ENCODE data around the gene RAP2B. TPM values are rescaled to one million over a fixed set of nuclear protein-coding genes. Genes with fewer than 3 reads are reported as not detected.
"Not testable (repeated sequence)": the region's sequence is repeated elsewhere in the genome, so short reads cannot be mapped to it uniquely, and the experiment has no call there.

RAP2B gene
- total RNA-seq, 2 experiments from 2014 or later: 12.7 to 13.0 TPM

DNA sequence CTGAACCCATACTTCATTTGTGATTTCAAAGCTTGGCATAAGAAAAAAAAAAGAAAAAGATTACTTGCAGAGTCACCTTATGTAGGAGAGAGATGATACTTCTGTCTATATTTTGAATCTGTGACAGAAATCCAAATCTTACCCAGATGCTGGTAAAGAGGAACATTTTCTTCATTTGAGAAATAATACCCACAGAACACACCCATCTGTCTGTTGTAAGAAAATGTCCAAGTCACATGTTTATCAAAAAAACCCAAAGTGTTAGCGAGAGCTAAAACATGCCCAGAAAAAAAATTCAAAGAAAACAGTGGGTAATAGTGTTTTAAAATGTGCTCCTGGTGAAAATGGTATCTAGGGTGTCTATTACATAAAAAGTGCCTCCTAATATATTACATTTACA is 18.0 kb upstream of the RAP2B start:
- POLR2A ChIA-PET: no interaction called here
- H3K27me3 Mint-ChIP-seq: peaks cover 1% of the 10 kb centered on the region
- no peak for DNase-seq

DNA sequence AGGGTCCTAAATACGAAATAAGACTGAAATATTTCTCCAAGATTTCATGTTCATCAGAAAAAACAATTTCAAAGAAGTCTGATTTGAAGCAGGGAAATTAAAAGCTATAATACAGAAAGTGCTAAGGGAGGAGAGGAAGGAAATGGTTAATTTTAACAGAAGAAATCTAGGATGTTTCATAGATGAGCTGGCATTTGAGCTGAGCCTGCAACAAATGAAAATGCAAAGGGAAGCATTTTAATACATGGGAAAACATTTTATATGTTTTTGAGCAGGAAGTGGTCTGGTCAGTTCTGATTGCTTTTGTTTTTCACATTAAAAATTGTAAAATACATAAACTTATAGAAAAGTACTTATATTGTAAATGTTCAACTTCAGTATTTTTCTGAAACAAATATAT is 17.2 kb upstream of the RAP2B start:
- CTCF ChIA-PET: interaction anchor here (1.3 kb wide), 1 partner anchor 16 kb away, joined by 4 read pairs; no protein-coding TSS in a partner anchor
- no peak for DNase-seq
- POLR2A ChIA-PET: no interaction called here
- Mint-ChIP-seq H3K27me3 (peaks cover 1% of the 10 kb centered on the region), H3K9me3 (peaks cover 3% of the 10 kb centered on the region), H3K36me3 (no peaks in the 10 kb centered on the region), H3K4me1 (ENCODE audit: low read depth) (peaks cover 25% of the 10 kb centered on the region), H3K27ac (no peak overlapping the region), H3K4me3 (no peak overlapping the region)
- intact Hi-C loops (cut with micrococcal nuclease): no loop called here

More for the DNA sequence above, 18.0 kb upstream of the RAP2B start:
- no peak overlapping the region for H3K4me3 Mint-ChIP-seq
- CTCF ChIA-PET: no interaction called here
- intact Hi-C loops (cut with micrococcal nuclease): no loop called here
- no peaks in the 10 kb centered on the region for H3K36me3 Mint-ChIP-seq
- H3K27ac Mint-ChIP-seq: no peak overlapping the region
- H3K4me1 Mint-ChIP-seq (ENCODE audit: low read depth): peaks cover 31% of the 10 kb centered on the region
- H3K9me3 Mint-ChIP-seq: peaks cover 3% of the 10 kb centered on the region

DNA sequence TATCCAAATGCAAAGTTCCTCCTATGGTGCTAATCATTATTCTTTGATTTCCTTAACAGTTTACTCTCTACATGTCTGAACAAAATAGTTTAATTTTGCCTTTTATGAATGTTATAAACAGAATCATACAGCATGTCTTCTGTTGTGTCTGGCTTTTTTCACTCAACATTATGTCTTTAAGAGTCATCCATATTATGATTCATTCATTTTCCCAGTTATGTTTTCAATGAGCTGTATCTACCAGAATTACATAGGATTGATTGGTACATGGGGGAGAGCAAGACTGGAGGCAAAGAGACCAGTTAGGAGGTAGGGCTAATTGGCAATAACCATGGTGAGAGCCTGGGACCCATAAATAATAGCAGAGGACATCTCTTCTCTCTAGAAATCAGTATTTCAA is 16.6 kb upstream of the RAP2B start:
- CTCF ChIA-PET: interaction anchor here (1.3 kb wide), 1 partner anchor 15 kb away, joined by 4 read pairs; no protein-coding TSS in a partner anchor
- H3K4me3 Mint-ChIP-seq: no peak overlapping the region

DNA sequence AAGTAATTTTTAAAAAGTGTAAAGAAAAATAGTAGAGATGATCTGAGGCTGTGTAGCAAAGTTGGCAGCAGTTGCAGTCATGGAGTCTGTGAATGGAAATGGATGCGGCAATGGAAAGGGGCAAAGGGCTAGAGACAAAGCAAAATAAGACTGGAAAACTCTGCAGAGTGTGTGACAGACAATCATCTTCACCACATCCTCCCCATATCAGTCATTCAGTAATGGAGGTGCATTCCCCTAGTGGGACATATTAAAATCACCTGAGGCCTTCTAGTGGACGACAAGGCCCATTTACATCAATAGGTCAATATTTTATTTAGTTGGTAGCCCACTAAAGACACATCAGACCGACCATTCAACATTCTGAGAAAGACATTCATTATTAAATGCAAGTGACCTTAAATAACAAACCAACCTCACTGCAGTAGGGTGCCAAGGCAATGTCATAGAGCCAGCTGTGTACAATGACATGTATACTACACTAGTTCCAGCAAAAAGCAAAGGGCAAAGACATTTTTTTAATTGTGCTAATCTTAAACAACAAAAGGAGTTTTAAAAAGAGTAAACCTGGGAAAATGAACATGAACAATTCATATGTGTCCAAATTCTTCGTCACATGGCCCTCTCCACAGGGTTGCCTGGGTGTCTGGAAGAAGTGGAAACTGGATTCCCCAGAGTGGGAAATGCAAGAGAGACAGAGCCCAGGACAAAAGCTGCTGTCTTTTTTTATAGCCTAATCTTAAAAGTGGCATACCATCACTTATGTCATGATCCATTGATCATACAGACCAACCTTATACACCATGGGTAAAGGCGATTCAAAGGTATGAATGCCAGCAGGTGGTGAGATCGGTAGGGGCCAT is 15.6 kb upstream of the RAP2B start:
- Mint-ChIP-seq H3K4me1 (ENCODE audit: low read depth) (peaks cover 15% of the 10 kb centered on the region), H3K27ac (no peak overlapping the region), H3K4me3 (no peak overlapping the region), H3K27me3 (peaks cover 1% of the 10 kb centered on the region), H3K36me3 (no peaks in the 10 kb centered on the region), H3K9me3 (peaks cover 3% of the 10 kb centered on the region)
- no peak for DNase-seq
- intact Hi-C loops (cut with micrococcal nuclease): no loop called here
- POLR2A ChIA-PET: no interaction called here
- CTCF ChIA-PET: no interaction called here

More for the DNA sequence above, 16.6 kb upstream of the RAP2B start:
- H3K36me3 Mint-ChIP-seq: no peaks in the 10 kb centered on the region
- intact Hi-C loops (cut with micrococcal nuclease): no loop called here
- peaks cover 1% of the 10 kb centered on the region for H3K27me3 Mint-ChIP-seq
- H3K4me1 Mint-ChIP-seq (ENCODE audit: low read depth): peaks cover 22% of the 10 kb centered on the region
- no peak overlapping the region for H3K27ac Mint-ChIP-seq
- no peak for DNase-seq
- POLR2A ChIA-PET: no interaction called here
- H3K9me3 Mint-ChIP-seq: peaks cover 3% of the 10 kb centered on the region

DNA sequence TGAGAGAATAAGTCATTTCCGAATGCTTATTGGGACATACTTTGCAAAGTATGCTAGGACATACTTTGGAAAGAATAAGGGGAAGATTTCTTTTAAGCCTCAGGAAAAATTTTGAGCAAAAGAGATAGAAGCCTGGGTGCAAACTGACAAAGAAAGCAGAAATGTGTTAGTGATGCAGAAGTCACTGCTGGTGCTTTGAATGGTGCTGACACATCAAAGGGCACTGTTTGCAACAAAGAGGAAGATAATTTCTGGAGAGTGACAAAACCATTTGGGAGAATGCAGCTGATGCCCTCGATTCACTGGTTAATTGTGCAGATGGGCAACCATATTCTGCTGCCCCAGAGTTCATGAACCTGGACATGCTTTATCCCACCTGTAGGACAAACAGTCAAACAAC is 11.0 kb upstream of the RAP2B start:
- ChIA-PET CTCF (no interaction called here), POLR2A (no interaction called here)
- Mint-ChIP-seq H3K27me3 (no peaks in the 10 kb centered on the region), H3K36me3 (no peaks in the 10 kb centered on the region), H3K9me3 (peaks cover 3% of the 10 kb centered on the region), H3K4me3 (no peak overlapping the region), H3K4me1 (ENCODE audit: low read depth) (peaks cover 5% of the 10 kb centered on the region), H3K27ac (no peak overlapping the region)
- no peak for DNase-seq
- intact Hi-C loops (cut with micrococcal nuclease): no loop called here

DNA sequence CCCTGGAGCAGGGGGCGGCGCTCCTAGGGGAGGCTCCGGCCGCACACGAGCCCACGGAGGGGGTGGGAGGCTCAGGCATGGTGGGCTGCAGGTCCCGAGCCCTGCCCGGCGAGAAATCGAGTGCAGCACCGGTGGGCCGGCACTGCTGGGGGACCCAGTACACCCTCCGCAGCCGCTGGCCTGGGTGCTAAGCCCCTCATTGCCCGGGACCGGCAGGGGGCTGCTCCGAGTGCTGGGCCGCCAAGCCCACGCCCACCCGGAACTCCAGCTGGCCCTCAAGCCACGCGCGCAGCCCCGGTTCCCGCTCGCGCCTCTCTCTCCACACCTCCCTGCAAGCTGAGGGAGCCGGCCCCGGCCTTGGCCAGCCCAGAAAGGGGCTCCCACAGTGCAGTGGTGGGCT is 6.2 kb upstream of the RAP2B start:
- CTCF ChIA-PET; H3K4me3 Mint-ChIP-seq; POLR2A ChIA-PET; intact Hi-C loops (cut with micrococcal nuclease); H3K27ac Mint-ChIP-seq; H3K9me3 Mint-ChIP-seq; H3K36me3 Mint-ChIP-seq; DNase-seq; H3K27me3 Mint-ChIP-seq; H3K4me1 Mint-ChIP-seq (ENCODE audit: low read depth): not testable (repeated sequence)

DNA sequence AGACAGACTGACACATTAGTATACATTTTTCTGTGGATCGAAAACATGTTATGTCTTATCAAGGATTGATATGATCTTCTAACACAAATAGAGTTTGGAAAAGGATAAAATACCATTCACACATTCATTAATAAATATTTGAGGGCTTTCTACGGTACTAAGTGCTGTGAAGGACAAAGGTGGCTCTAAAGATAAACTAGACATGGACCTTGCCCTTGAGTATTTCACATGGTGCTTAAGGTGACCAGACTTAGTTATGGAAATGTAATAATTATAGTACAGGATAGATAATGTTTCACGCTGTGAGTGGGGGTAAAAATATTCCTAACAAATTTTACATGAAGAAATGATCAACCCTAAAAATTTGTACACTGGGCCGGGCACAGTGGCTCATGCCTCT is 3.8 kb upstream of the RAP2B start:
- no peaks in the 10 kb centered on the region for H3K27me3 Mint-ChIP-seq
- no peak overlapping the region for H3K4me3 Mint-ChIP-seq
- H3K9me3 Mint-ChIP-seq: no peaks in the 10 kb centered on the region
- peaks cover 6% of the 10 kb centered on the region for H3K36me3 Mint-ChIP-seq
- CTCF ChIA-PET: interaction anchor here (1.1 kb wide), 1 partner anchor 115 kb away, joined by 3 read pairs; no protein-coding TSS in a partner anchor
- intact Hi-C loops (cut with micrococcal nuclease): no loop called here
- no peak for DNase-seq
- peaks cover 5% of the 10 kb centered on the region for H3K4me1 Mint-ChIP-seq (ENCODE audit: low read depth)
- no peak overlapping the region for H3K27ac Mint-ChIP-seq
- POLR2A ChIA-PET: no interaction called here

DNA sequence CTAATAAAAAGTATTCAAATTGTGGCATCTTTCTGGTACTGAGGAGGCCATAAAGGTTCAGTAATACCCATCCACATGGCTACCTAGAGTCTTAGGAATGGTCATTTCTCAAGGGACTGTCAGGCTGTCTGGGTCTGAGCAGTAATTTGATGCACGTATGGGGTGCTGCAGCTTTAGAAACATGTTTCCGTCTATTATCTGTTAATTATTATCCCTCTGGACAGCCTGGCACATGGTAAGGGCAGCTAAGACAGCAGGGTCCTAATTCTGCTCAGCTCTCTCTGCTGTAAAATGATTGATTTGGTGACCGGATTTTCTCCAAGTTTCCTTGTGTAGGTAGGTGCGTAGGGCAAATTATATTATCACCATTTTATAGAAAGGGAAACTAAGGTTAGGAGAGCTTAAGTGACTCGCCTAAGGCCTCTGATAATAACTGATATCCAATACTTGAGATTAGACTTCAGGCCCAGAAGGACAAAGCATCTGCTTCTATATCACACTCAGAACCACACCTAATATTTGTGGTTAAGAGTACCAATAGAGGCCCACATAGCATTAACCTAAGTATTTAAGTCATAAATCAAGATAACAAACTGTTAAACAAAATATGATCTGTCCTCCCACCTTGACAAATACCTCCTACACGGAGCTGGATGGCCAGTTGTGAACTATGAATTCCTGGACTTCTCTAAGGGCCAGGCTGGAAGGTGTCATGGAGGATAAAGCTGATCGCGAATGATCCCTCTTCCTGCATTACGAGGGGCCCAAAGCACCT is 2.9 kb upstream of the RAP2B start:
- POLR2A ChIA-PET: interaction anchor here (2.4 to 2.6 kb wide), 2 partner anchors 19 to 128 kb away, joined by 7 to 15 read pairs; no protein-coding TSS in a partner anchor
- peaks cover 7% of the 10 kb centered on the region for H3K4me1 Mint-ChIP-seq (ENCODE audit: low read depth)
- no peaks in the 10 kb centered on the region for H3K27me3 Mint-ChIP-seq
- no peak for DNase-seq
- H3K4me3 Mint-ChIP-seq: no peak overlapping the region
- no peaks in the 10 kb centered on the region for H3K9me3 Mint-ChIP-seq
- no peak overlapping the region for H3K27ac Mint-ChIP-seq
- intact Hi-C loops (cut with micrococcal nuclease): no loop called here
- H3K36me3 Mint-ChIP-seq: peaks cover 13% of the 10 kb centered on the region
- CTCF ChIA-PET: interaction anchor here (2.5 kb wide), 1 partner anchor 116 kb away, joined by 17 read pairs; no protein-coding TSS in a partner anchor

DNA sequence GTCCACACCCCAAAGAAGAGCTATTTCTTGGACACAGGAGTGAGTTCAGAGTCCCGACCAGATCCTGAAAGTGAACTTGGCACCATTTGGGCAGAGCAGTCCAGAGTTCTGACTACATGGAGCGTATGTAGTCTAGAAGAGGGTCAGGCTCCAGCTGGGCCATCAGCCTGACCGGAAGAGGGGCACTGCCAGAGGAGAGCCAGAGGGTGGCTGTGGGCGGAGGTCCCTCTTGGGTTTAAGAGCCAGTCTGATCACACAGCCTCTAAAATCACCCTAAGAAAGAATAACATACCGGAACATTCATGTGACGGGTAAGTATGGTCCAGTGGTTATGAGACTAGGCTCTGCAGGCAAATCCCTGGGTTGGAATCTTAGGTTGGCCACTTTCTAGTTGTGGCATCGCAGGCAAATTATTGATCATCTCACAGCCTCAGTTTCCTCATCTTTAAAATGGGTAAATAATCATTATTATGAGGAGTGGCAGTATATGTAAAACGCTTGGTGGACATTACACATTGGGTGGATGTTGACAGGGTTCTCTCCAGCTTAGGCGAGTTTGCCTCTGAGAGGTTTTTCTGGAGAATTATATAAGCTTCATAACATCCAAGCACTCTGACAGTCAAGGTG is 2.1 kb upstream of the RAP2B start:
- intact Hi-C loops (cut with micrococcal nuclease): loop anchor here (1.0 to 10.0 kb wide), 8 partner anchors 117 to 1958 kb away; partner anchors contain the start of genes DHX36, GPR171 and MBNL1
- CTCF ChIA-PET: interaction anchor here (1.0 to 2.5 kb wide), 4 partner anchors 15 to 435 kb away, joined by 3 to 17 read pairs (median 5); no protein-coding TSS in a partner anchor
- DNase-seq: no peak
- POLR2A ChIA-PET: interaction anchor here (1.0 to 2.7 kb wide), 6 partner anchors 18 to 462 kb away, joined by 3 to 16 read pairs (median 8); no protein-coding TSS in a partner anchor
- Mint-ChIP-seq H3K27ac (peak overlapping the region; percentile 98), H3K4me1 (ENCODE audit: low read depth) (peaks cover 12% of the 10 kb centered on the region), H3K36me3 (peaks cover 14% of the 10 kb centered on the region), H3K9me3 (no peaks in the 10 kb centered on the region), H3K27me3 (no peaks in the 10 kb centered on the region), H3K4me3 (peak overlapping the region; percentile 93)

DNA sequence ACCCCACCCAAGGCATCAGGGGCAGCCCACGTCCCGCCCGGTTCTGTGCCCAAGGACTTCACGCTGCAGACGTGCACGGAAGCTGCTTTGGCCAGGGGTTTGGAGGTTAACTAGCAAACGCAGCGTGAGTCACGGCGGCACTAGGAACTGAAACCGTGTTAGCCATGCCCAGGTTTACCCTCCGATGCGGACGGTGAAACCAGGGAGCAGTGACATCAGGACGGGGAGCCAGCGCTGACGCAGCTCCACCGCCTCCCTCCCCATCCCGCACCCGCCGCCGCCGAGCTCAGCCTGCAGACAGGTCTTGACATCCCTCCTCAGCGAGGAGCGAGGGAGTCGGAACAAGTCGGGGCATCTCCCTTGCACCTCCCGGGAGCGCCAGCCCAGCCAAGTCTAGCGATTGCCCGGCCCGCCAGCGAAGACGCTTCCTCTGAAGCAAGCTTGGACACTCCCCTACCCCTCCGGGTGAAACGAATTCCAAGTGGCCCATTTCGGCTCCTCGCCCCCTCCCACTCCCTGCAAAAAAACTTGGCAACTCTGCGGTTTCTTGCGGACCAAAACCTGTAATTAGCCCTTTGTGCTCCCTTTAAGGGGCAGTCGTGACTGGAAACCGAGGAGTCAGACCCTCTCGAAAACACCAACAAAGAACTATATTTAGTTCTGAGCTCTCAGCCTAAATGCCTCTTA is 1.4 kb upstream of the RAP2B start:
- Mint-ChIP-seq H3K4me3 (peak overlapping the region; percentile 93), H3K36me3 (peaks cover 21% of the 10 kb centered on the region)
- POLR2A ChIA-PET: interaction anchor here (1.0 to 2.7 kb wide), 10 partner anchors 12 to 464 kb away, joined by 3 to 16 read pairs (median 7); no protein-coding TSS in a partner anchor

DNA sequence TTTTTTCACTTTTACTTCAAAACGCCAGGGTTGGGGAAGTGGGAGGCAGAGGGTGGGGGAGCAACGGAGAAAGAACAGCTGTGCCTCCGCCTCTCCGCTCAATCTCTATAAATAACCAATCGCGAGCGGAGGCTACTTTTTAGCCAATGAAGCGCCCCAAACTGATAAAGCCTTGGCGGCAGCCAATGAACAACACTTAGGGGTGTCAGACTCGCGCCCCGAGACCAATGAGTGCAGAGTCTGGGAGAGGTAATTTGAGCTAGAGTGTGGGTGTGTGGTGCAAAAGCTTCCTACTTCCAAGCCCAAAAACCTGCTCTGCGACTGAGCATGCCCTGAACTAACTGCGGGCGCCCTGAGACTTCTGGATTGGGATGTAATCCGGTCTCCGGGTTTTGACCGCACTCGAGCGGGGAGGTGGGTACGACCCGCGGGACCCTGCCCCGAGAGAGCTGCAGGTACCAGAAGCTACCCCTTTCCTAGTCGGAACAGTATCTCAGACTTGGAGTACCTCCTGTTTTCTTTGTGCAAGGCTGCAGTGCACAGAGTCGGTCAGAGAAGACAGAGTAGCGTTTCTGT is 800 bp upstream of the RAP2B start:
- POLR2A ChIA-PET: interaction anchor here (1.0 to 2.7 kb wide), 10 partner anchors 11 to 463 kb away, joined by 3 to 16 read pairs (median 7); no protein-coding TSS in a partner anchor
- CTCF ChIA-PET: interaction anchor here (0.7 to 2.5 kb wide), 7 partner anchors 12 to 463 kb away, joined by 3 to 17 read pairs (median 4); no protein-coding TSS in a partner anchor
- Mint-ChIP-seq H3K27ac (peak overlapping the region; percentile 98), H3K9me3 (no peaks in the 10 kb centered on the region), H3K4me1 (ENCODE audit: low read depth) (peaks cover 26% of the 10 kb centered on the region), H3K4me3 (peak overlapping the region; percentile 93), H3K36me3 (peaks cover 23% of the 10 kb centered on the region), H3K27me3 (no peaks in the 10 kb centered on the region)
- intact Hi-C loops (cut with micrococcal nuclease): loop anchor here (1.0 to 10.0 kb wide), 12 partner anchors 23 to 1959 kb away; partner anchors contain the start of genes DHX36, GPR171 and MBNL1
- peak; percentile 95 for DNase-seq

More for the DNA sequence above, 1.4 kb upstream of the RAP2B start:
- Mint-ChIP-seq H3K9me3 (no peaks in the 10 kb centered on the region), H3K27ac (peak overlapping the region; percentile 98), H3K4me1 (ENCODE audit: low read depth) (peaks cover 19% of the 10 kb centered on the region), H3K27me3 (no peaks in the 10 kb centered on the region)
- intact Hi-C loops (cut with micrococcal nuclease): loop anchor here (1.0 to 10.0 kb wide), 13 partner anchors 22 to 1958 kb away; partner anchors contain the start of genes DHX36, GPR171 and MBNL1
- CTCF ChIA-PET: interaction anchor here (0.7 to 2.5 kb wide), 7 partner anchors 11 to 464 kb away, joined by 3 to 17 read pairs (median 4); no protein-coding TSS in a partner anchor
- peak; percentile 92 for DNase-seq

Measured in activated CD4-positive, alpha-beta memory T cell treated with anti-CD3 and anti-CD28 coated beads for 36 hours (primary cell).